Sigmoid colon (tissue), 7 donors: Measurements from ENCODE around the gene SLC7A6. TPM values are rescaled to one million over a fixed set of nuclear protein-coding genes. Genes with fewer than 3 reads are reported as not detected.

Experiments
- DNase-seq: peaks from one replicate; pipeline ENCODE4 v3.0.0-alpha.2; 2019
- H3K27ac ChIP-seq, 4 donors: fragments of 200-600 bp; sonication (generic); one replicate each; pipeline ENCODE4 v1.5.1; 2016 to 2019; ENCODE audit warnings: mild to moderate bottlenecking in 1 of 4
- H3K27me3 ChIP-seq, 3 donors: fragments of 200-600 bp; sonication (generic); one replicate each; pipeline ENCODE4 v1.5.1; 2019; ENCODE audit warnings: mild to moderate bottlenecking in 1 of 3
- H3K36me3 ChIP-seq, 4 donors: fragments of 200-600 bp; sonication (generic); one replicate each; pipeline ENCODE4 v1.5.1; 2016 to 2019
- H3K4me1 ChIP-seq, 4 donors: fragments of 200-600 bp; sonication (generic); one replicate each; pipeline ENCODE4 v1.5.1; 2017 to 2019
- H3K4me3 ChIP-seq, 4 donors: fragments of 200-600 bp; sonication (generic); one replicate each; pipeline ENCODE4 v1.5.1; 2017 to 2019; ENCODE audit warnings: mild to moderate bottlenecking in 2 of 4, moderate library complexity in 1 of 4
- H3K9me3 ChIP-seq, 4 donors: fragments of 200-600 bp in 3 of 4; sonication (generic) in 3 of 4; one replicate each; pipeline versions ENCODE4 v1.5.1 to v1.6.1; 2013 to 2019
- EP300 ChIP-seq, 4 donors: sonication (generic); formaldehyde crosslinking; IDR thresholded peaks; one replicate each; pipeline ENCODE4 v1.6.1; 2017; ENCODE audit warnings: antibody characterized with exemption in 4 of 4
- POLR2A ChIP-seq, 2 donors: fragments of 450-650 bp; IDR thresholded peaks; one replicate each; pipeline ENCODE4 v1.6.1; 2016; ENCODE audit warnings: antibody characterized with exemption in 2 of 2, mild to moderate bottlenecking in 2 of 2, moderate library complexity in 2 of 2
- POLR2AphosphoS5 ChIP-seq, 4 donors: sonication (generic); formaldehyde crosslinking; IDR thresholded peaks; one replicate each; pipeline ENCODE4 v1.6.1; 2017; ENCODE audit warnings: antibody characterized with exemption in 4 of 4
- WGBS, 2 donors: extraction: QIAGEN DNeasy Blood & Tissue Kit; methylation state at CpG; one replicate each; pipeline ENCODE4 v1.1.7; 2013; 5-methylcytosine and 5-hydroxymethylcytosine counted together
- intact Hi-C: fragments of 100-400 bp; cut with DNase I; formaldehyde crosslinking; loops from one replicate; pipeline ENCODE4 v1.15.1; 2023
- polyA plus RNA-seq, 3 donors: library from polyadenylated mRNA; stranded (reverse); fragments of 200-250 nt; gene quantifications; one replicate each; pipeline ENCODE4 v1.2.3, GENCODE V29; 2013
- total RNA-seq, 4 donors: library from RNA; depleted of rRNA; stranded (reverse); fragments of >200 nt; gene quantifications; one replicate each; pipeline ENCODE4 v1.1.0, GENCODE V29; 2016
- TF ChIP-seq, protein P1 (sequence below), 4 experiments: fragments of 450-650 bp in 3 of 4; fragments of 200-600 bp in 1 of 4; IDR thresholded peaks; one replicate each; pipeline ENCODE4 v1.5.1; 2016 to 2019; ENCODE audit warnings: antibody characterized with exemption in 4 of 4, mild to moderate bottlenecking in 3 of 4, moderate library complexity in 2 of 4
- donor health status: healthy with polysubstance abuse.
- donor health status: Bipolar disorder and iron deficiency.
- donor health status: healthy.

SLC7A6 gene
- total and polyA plus RNA-seq, 7 donors, result 1.8 to 40.7 (median 26.8) TPM

GRCh38 chr16:68274441-68274840, 10.1 kb downstream of the SLC7A6 start:
- Histone ChIP-seq H3K9me3 (no peaks in the 10 kb centered on the region), H3K4me1 (peaks cover 0 to 23% (median 23%) of the 10 kb centered on the region in 4 donors), H3K27me3 (no peaks in the 10 kb centered on the region), H3K27ac (peak overlapping the region in 1 of 4 donors; percentile 73), H3K36me3 (peaks cover 0 to 21% (median 7%) of the 10 kb centered on the region in 4 donors), H3K4me3 (no peak overlapping the region)
- 83 to 87% methylated on average over 4 of the region's 4 CpGs for WGBS, 2 donors
- intact Hi-C loops, result no loop called here
- no peak for DNase-seq
- TF ChIP-seq EP300 (IDR thresholded peaks at IDR 0.05) (no peak), POLR2AphosphoS5 (IDR thresholded peaks at IDR 0.05) (no peak)

GRCh38 chr16:68275611-68276191, 11.4 kb downstream of the SLC7A6 start:
- no peak for DNase-seq
- Histone ChIP-seq H3K4me3 (no peak overlapping the region), H3K27me3 (no peaks in the 10 kb centered on the region), H3K36me3 (peaks cover 0 to 21% (median 7%) of the 10 kb centered on the region in 4 donors), H3K4me1 (peaks cover 0 to 23% (median 20%) of the 10 kb centered on the region in 4 donors), H3K9me3 (no peaks in the 10 kb centered on the region), H3K27ac (peak overlapping the region; percentile 69 to 73 (median 71))
- TF ChIP-seq EP300 (IDR thresholded peaks at IDR 0.05) (no peak), POLR2A (IDR thresholded peaks at IDR 0.05) (no peak), POLR2AphosphoS5 (IDR thresholded peaks at IDR 0.05) (no peak)
- TF ChIP-seq, protein P1, sequence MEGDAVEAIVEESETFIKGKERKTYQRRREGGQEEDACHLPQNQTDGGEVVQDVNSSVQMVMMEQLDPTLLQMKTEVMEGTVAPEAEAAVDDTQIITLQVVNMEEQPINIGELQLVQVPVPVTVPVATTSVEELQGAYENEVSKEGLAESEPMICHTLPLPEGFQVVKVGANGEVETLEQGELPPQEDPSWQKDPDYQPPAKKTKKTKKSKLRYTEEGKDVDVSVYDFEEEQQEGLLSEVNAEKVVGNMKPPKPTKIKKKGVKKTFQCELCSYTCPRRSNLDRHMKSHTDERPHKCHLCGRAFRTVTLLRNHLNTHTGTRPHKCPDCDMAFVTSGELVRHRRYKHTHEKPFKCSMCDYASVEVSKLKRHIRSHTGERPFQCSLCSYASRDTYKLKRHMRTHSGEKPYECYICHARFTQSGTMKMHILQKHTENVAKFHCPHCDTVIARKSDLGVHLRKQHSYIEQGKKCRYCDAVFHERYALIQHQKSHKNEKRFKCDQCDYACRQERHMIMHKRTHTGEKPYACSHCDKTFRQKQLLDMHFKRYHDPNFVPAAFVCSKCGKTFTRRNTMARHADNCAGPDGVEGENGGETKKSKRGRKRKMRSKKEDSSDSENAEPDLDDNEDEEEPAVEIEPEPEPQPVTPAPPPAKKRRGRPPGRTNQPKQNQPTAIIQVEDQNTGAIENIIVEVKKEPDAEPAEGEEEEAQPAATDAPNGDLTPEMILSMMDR (IDR thresholded peaks at IDR 0.05), result no peak
- intact Hi-C loops, result no loop called here
- WGBS, 2 donors, result 39 to 73% methylated on average over 4 of the region's 4 CpGs

DNA sequence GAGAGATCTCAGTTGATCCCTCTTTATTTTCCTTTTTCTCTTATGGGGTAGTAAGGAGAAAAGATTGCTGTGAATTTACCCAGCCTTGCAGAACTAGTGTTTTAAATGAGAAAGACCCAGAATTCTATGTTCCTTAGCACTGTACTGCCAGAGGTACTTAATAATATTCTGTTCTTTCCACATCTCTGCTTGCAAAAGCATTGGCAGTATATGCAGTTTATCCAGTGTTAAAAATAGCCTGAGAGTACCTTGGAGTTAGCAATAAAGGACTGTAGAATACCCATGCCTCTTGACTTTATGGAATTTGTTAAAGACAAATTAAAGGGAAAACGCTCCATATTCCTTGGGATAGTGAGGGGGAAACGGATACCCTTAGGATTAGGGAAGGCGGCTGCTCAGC, 11.9 kb downstream of the SLC7A6 start:
- DNase-seq, result no peak
- Histone ChIP-seq H3K27ac (peak overlapping the region; percentile 69 to 73 (median 71)), H3K4me3 (no peak overlapping the region), H3K4me1 (peaks cover 0 to 23% (median 20%) of the 10 kb centered on the region in 4 donors), H3K9me3 (no peaks in the 10 kb centered on the region), H3K36me3 (peaks cover 0 to 22% (median 7%) of the 10 kb centered on the region in 4 donors), H3K27me3 (no peaks in the 10 kb centered on the region)
- TF ChIP-seq POLR2AphosphoS5 (IDR thresholded peaks at IDR 0.05) (no peak), POLR2A (IDR thresholded peaks at IDR 0.05) (no peak), EP300 (IDR thresholded peaks at IDR 0.05) (no peak)
- TF ChIP-seq, protein P1 (IDR thresholded peaks at IDR 0.05), result no peak
- WGBS, 2 donors, result 88 to 89% methylated on average over 3 of the region's 3 CpGs
- intact Hi-C loops, result no loop called here

GRCh38 chr16:68279726-68280558, 15.6 kb downstream of the SLC7A6 start:
- Histone ChIP-seq H3K4me3 (no peak overlapping the region), H3K36me3 (peaks cover 0 to 11% (median 4%) of the 10 kb centered on the region in 4 donors), H3K9me3 (no peaks in the 10 kb centered on the region), H3K27me3 (no peaks in the 10 kb centered on the region), H3K27ac (no peak overlapping the region), H3K4me1 (peaks cover 0 to 22% (median 19%) of the 10 kb centered on the region in 4 donors)
- intact Hi-C loops, result no loop called here
- no peak for DNase-seq
- WGBS, 2 donors, result 72 to 84% methylated on average over 13 of the region's 13 CpGs
- TF ChIP-seq, protein P1 (IDR thresholded peaks at IDR 0.05), result no peak
- TF ChIP-seq POLR2A (IDR thresholded peaks at IDR 0.05) (no peak), EP300 (IDR thresholded peaks at IDR 0.05) (no peak), POLR2AphosphoS5 (IDR thresholded peaks at IDR 0.05) (no peak)

- no peaks in the 10 kb centered on the region for H3K9me3 ChIP-seq
- no peak for DNase-seq
- peaks cover 0 to 9% (median 3%) of the 10 kb centered on the region in 4 donors for H3K36me3 ChIP-seq
- no peak overlapping the region for H3K27ac ChIP-seq
- H3K4me1 ChIP-seq, result peaks cover 0 to 6% (median 6%) of the 10 kb centered on the region in 4 donors
- H3K4me3 ChIP-seq, result no peak overlapping the region
- intact Hi-C loops, result no loop called here
- 76 to 78% methylated on average over 4 of the region's 4 CpGs for WGBS, 2 donors
- TF ChIP-seq EP300 (IDR thresholded peaks at IDR 0.05), result no peak
- TF ChIP-seq, protein P1 (IDR thresholded peaks at IDR 0.05), result no peak
- no peak for TF ChIP-seq POLR2A (IDR thresholded peaks at IDR 0.05)
- TF ChIP-seq POLR2AphosphoS5 (IDR thresholded peaks at IDR 0.05), result no peak
- no peaks in the 10 kb centered on the region for H3K27me3 ChIP-seq
Observed at GRCh38 chr16:68281368-68282063, 17.2 kb downstream of the SLC7A6 start.
